K562 (cell line): ENCODE measurements around the gene YBX3. TPM values are rescaled to one million over a fixed set of nuclear protein-coding genes. Genes with fewer than 3 reads are reported as not detected.

ENCODE experiments used
- ARID1B ChIP-seq: fragments of 450-650 bp; IDR thresholded peaks from 2 replicates; pipeline ENCODE4 v1.6.1; 2016; ENCODE audit warnings: antibody characterized with exemption, mild to moderate bottlenecking, inconsistent platforms
- ATF3 ChIP-seq, 2 experiments: fragments of 450-650 bp in 1 of 2; sonication (generic) in 1 of 2; formaldehyde crosslinking in 1 of 2; IDR thresholded peaks in 1 of 2; conservative IDR thresholded peaks in 1 of 2; 2 replicates each; pipeline versions ENCODE4 v1.6.1 to v1.8.1; 2016 to 2023; ENCODE audit warnings: mild to moderate bottlenecking in 2 of 2, moderate library complexity in 2 of 2, inconsistent platforms in 1 of 2, missing genetic modification reagents in 1 of 2
- BACH1 ChIP-seq: fragments of 200-800 bp; sonication (Bioruptor generic); IDR thresholded peaks from 2 replicates; pipeline ENCODE4 v1.6.1; 2016; ENCODE audit warnings: missing genetic modification characterization, missing compliant biosample characterization
- CTCF ChIP-seq, 3 experiments: IDR thresholded peaks in 2 of 3; conservative IDR thresholded peaks in 1 of 3; 2 replicates each; pipeline ENCODE4 v1.5.1; 2011 to 2012; ENCODE audit warnings: low read length in 3 of 3, mild to moderate bottlenecking in 3 of 3, control low read depth in 2 of 3, improper control_type of control experiment in 1 of 3, inconsistent platforms in 1 of 3, low read depth in 1 of 3, mixed read lengths in 1 of 3, moderate library complexity in 1 of 3; ENCODE audit not compliant: insufficient read depth in 2 of 3
- ELF2 ChIP-seq: fragments of 250-450 bp; sonication (Bioruptor Pico); IDR thresholded peaks from 2 replicates; pipeline ENCODE4 v1.5.0; 2021; ENCODE audit warnings: mild to moderate bottlenecking
- ETV1 ChIP-seq: fragments of 450-650 bp; conservative IDR thresholded peaks from 2 replicates; pipeline ENCODE4 v1.6.1; 2016; ENCODE audit warnings: missing genetic modification characterization, control low read depth, low read depth, missing compliant biosample characterization
- KLF16 ChIP-seq: IDR thresholded peaks from 2 replicates; pipeline ENCODE4 v1.6.1; 2016; ENCODE audit warnings: antibody characterized with exemption
- NCOA2 ChIP-seq, 2 experiments: fragments of 450-650 bp; IDR thresholded peaks; 2 replicates each; pipeline ENCODE4 v1.6.1; 2018; ENCODE audit warnings: mild to moderate bottlenecking in 2 of 2, moderate library complexity in 1 of 2; ENCODE audit not compliant: partially characterized antibody in 2 of 2
- PCBP2 ChIP-seq: fragments of 200-400 bp; formaldehyde crosslinking; IDR thresholded peaks from 2 replicates; pipeline ENCODE4 v1.6.1; 2018; ENCODE audit warnings: low read length, low read depth, mild to moderate bottlenecking, moderate library complexity; ENCODE audit not compliant: poor library complexity, severe bottlenecking
- POLR3G ChIP-seq: IDR thresholded peaks from 2 replicates; pipeline ENCODE4 v1.6.1; 2011; ENCODE audit not compliant: insufficient read length, insufficient replicate concordance; ENCODE audit errors: extremely low read depth
- RHOXF2B ChIP-seq: fragments of 250-450 bp; sonication (Bioruptor Pico); conservative IDR thresholded peaks from 2 replicates; pipeline ENCODE4 v1.5.1; 2021
- SIN3B ChIP-seq: fragments of 450-650 bp; IDR thresholded peaks from 2 replicates; pipeline ENCODE4 v1.6.1; 2017; ENCODE audit warnings: low read depth, mild to moderate bottlenecking, moderate library complexity
- SRSF1 ChIP-seq: fragments of 200-400 bp; formaldehyde crosslinking; IDR thresholded peaks from 2 replicates; pipeline ENCODE4 v1.6.1; 2017; ENCODE audit warnings: mild to moderate bottlenecking, low read depth, low read length, moderate library complexity
- STAT5A ChIP-seq: IDR thresholded peaks from 2 replicates; pipeline ENCODE4 v1.6.1; 2012; ENCODE audit warnings: low read length, inconsistent platforms, borderline replicate concordance
- STAT5B ChIP-seq: fragments of 250-450 bp; sonication (Bioruptor Pico); IDR thresholded peaks from 2 replicates; pipeline ENCODE4 v1.8.0; 2021; ENCODE audit warnings: mild to moderate bottlenecking, inconsistent platforms
- TAF9B ChIP-seq: fragments of 450-650 bp; IDR thresholded peaks from 2 replicates; pipeline ENCODE4 v1.6.1; 2018; ENCODE audit warnings: mild to moderate bottlenecking; ENCODE audit not compliant: partially characterized antibody
- TSC22D4 ChIP-seq: fragments of 450-650 bp; IDR thresholded peaks from 2 replicates; pipeline ENCODE4 v1.6.1; 2016; ENCODE audit warnings: missing genetic modification characterization, missing biosample characterization, control low read depth
- ZBTB17 ChIP-seq: fragments of 450-650 bp; formaldehyde crosslinking; IDR thresholded peaks from 2 replicates; pipeline ENCODE4 v1.4.0; 2020; ENCODE audit warnings: mild to moderate bottlenecking
- ZBTB7A ChIP-seq: IDR thresholded peaks from 2 replicates; pipeline ENCODE4 v1.6.1; 2011; ENCODE audit warnings: low read depth, mild to moderate bottlenecking, low read length, moderate library complexity, borderline replicate concordance; ENCODE audit not compliant: control insufficient read depth
- ZNF408 ChIP-seq: fragments of 250-450 bp; sonication (Bioruptor Pico); IDR thresholded peaks from 2 replicates; pipeline ENCODE4 v1.4.0; 2020; ENCODE audit warnings: low read depth, mild to moderate bottlenecking, moderate library complexity
- polyA plus RNA-seq, 8 experiments: library from polyadenylated mRNA; depleted of rRNA in 4 of 8; stranded (reverse) in 5 of 8; unstranded in 3 of 8; fragments of >200 nt; fragmentation: Nextera tagmentation in 2 of 8; fragmentation: Illumina TruSeq in 1 of 8; extraction: Ambion mirVana in 2 of 8; extraction: Trizol in 1 of 8; gene quantifications; 2 replicates each; pipeline versions ENCODE4 v1.2.1 to v1.2.3, GENCODE V29; 2011 to 2014; ENCODE audit warnings: inconsistent platforms in 1 of 8, missing spikeins in 1 of 8
- total RNA-seq, 7 experiments: library from RNA; depleted of rRNA in 6 of 7; stranded (reverse); fragments of >200 nt in 6 of 7; fragmentation: Illumina TruSeq in 2 of 7; extraction: Trizol in 2 of 7; gene quantifications; 2 replicates each; pipeline versions ENCODE4 v1.2.1 to v1.2.3, GENCODE V29; 2011 to 2021; ENCODE audit warnings: low replicate concordance in 1 of 7
- TF ChIP-seq, protein P1 (sequence below): fragments of 450-650 bp; IDR thresholded peaks from 2 replicates; pipeline ENCODE4 v1.7.1; 2018; ENCODE audit warnings: mild to moderate bottlenecking, low read depth; ENCODE audit not compliant: partially characterized antibody

Gene YBX3
- total and polyA plus RNA-seq, 9 of the 15 experiments (the other 6 are each of a cell fraction or from before 2014, with no cell fraction given): 47.0 to 239 (median 81.5) TPM

DNA sequence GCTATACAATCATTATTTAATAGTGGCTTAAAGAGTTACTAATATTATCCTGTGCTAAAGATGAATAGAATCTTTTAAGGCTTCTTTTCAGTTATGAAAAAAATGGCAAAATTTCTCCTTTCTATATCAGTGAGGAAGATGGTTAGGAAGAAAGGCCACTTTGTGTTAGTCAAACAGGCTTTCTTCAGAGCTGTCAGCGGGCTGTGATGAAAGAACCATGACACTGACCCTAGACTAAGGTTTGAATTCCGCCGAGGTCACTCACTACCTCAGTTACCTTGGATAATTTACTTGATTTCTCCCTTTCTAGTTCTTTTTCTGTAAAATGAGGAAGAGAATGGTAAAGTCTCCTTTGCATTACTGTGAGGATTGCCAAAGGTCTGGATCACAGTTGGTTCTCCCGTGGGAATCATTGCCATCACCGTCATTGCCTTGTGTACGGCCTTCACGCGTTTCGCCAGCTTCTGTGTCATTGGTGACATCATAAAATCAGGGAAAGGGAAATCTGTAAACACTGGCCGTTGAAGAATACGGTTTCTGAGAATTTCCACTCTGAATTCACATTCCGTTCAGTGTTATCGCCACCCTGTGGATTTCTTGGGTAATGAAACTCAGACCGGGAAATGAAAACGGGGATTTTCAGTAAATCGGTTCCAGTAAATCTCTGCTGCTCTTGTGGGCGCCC, 26.7 kb upstream of the YBX3 start (continued):
- TF ChIP-seq PCBP2: no peak
- TF ChIP-seq ZBTB17 (CRISPR knock-in tag): no peak
- no peak for TF ChIP-seq POLR3G
- no peak for TF ChIP-seq STAT5B (CRISPR knock-in tag)
- peak; percentile 84 for TF ChIP-seq ATF3 (IDR thresholded peaks at IDR 0.05)
- TF ChIP-seq ATF3 (CRISPR knock-in tag; conservative IDR thresholded peaks at IDR 0.05): 0 out of 2 replicates have a peak, but pooled peaks have one; percentile 45
- TF ChIP-seq ZNF408 (CRISPR knock-in tag): no peak
- 0 out of 2 replicates have a peak, but pooled peaks have one; percentile 14 for TF ChIP-seq KLF16
- TF ChIP-seq TSC22D4: no peak
- no peak for TF ChIP-seq RHOXF2B (CRISPR knock-in tag)
- TF ChIP-seq CTCF (IDR thresholded peaks at IDR 0.05 in 2 of 3, conservative IDR thresholded peaks at IDR 0.05 in 1 of 3; ENCODE audit: insufficient read depth in 2 of 3, low read depth in 1 of 3, low read length in 3 of 3): peak; percentile 86 to 97 (median 95)
- peak in 1 of 2 experiments; percentile 31 for TF ChIP-seq NCOA2 (IDR thresholded peaks at IDR 0.05; ENCODE audit: partially characterized antibody in 2 of 2)
- 0 out of 2 replicates have a peak, but pooled peaks have one; percentile 7 for TF ChIP-seq ARID1B
- no peak for TF ChIP-seq TAF9B
- peak; percentile 28; the same call in 1 of the 2 replicates for TF ChIP-seq ETV1 (tag)
- TF ChIP-seq SRSF1: no peak
- no peak for TF ChIP-seq BACH1
- no peak for TF ChIP-seq ZBTB7A
- no peak for TF ChIP-seq ELF2 (CRISPR knock-in tag)
- TF ChIP-seq, protein P1, sequence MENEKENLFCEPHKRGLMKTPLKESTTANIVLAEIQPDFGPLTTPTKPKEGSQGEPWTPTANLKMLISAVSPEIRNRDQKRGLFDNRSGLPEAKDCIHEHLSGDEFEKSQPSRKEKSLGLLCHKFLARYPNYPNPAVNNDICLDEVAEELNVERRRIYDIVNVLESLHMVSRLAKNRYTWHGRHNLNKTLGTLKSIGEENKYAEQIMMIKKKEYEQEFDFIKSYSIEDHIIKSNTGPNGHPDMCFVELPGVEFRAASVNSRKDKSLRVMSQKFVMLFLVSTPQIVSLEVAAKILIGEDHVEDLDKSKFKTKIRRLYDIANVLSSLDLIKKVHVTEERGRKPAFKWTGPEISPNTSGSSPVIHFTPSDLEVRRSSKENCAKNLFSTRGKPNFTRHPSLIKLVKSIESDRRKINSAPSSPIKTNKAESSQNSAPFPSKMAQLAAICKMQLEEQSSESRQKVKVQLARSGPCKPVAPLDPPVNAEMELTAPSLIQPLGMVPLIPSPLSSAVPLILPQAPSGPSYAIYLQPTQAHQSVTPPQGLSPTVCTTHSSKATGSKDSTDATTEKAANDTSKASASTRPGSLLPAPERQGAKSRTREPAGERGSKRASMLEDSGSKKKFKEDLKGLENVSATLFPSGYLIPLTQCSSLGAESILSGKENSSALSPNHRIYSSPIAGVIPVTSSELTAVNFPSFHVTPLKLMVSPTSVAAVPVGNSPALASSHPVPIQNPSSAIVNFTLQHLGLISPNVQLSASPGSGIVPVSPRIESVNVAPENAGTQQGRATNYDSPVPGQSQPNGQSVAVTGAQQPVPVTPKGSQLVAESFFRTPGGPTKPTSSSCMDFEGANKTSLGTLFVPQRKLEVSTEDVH: no peak
- TF ChIP-seq SIN3B: no peak
- peak; percentile 56; the same call in 1 of the 2 replicates for TF ChIP-seq STAT5A
